Stimulated activated naive CD4-positive, alpha-beta T cell (primary cell): ENCODE data around the gene ZNF311.

Experiments
- DNase-seq, 6 experiments: peaks; one replicate each; lab custom pipeline; 2025; lab: John Stamatoyannopoulos, UW

Gene ZNF311

GRCh38 chr6:29005183-29005885 is at the start of gene ZNF311:
Gene ZNF311 (minus strand): TSS chr6:29005315. CDS start chr6:29003954, 1,361 bp downstream.
- DNase-seq = peak in 5 of 6 experiments; percentile 4 to 49 (median 26)

- no peak for DNase-seq
Observed at GRCh38 chr6:29051680-29052079, 46.6 kb upstream of the ZNF311 start.

- no peak for DNase-seq
Observed at GRCh38 chr6:29045075-29045474, 40.0 kb upstream of the ZNF311 start, which contains the start of gene OR2W1. Gene OR2W1 (minus strand): TSS chr6:29045175. CDS start chr6:29045175, 0 bp downstream.

DNA sequence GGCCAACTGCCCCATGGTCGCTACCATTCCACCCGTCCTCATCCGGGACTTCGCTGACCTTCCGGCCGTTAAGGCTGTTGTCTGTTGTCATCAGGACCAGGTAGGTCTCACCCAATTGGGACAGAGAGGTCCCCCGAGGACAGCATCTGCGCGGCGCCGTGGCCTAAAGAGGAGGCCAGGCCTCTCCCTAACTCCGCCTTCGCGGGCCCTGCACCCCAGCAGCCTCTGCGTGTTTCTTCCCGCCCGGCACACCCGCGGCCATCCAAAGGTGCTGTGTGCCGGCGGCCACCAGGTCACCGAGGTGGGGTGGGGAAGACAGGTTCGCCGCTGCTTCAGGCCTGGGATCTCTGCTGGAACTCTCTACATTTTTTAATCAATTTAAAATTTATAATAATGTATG is 30.8 kb upstream of the ZNF311 start:
- DNase-seq = no peak

GRCh38 chr6:29028821-29029220 is 23.7 kb upstream of the ZNF311 start:
- no peak for DNase-seq

GRCh38 chr6:29025927-29026585 is 20.9 kb upstream of the ZNF311 start:
- no peak for DNase-seq

DNA sequence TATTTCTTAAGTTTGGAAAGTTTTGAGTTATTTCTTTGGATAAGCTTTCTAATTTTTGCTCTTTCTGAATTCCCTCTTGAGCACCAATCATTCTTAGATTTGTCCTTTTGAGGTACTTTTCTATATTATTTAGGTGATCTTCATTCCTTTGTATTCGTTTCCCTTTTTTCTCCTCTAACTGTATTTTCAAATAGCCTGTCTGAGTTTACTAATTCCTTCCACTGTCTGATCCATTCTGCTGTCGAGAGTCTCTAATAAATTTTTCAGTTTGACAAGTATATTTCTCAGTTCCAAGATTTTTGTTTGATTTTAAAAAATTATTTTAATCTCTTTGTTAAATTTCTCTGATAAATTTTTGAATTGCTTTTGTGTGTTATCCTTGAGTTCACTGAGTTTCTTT is 16.3 kb upstream of the ZNF311 start:
- DNase-seq = no peak

- no peak for DNase-seq
Observed at GRCh38 chr6:29019629-29020028, 14.5 kb upstream of the ZNF311 start.

GRCh38 chr6:29017428-29017802 is 12.3 kb upstream of the ZNF311 start:
- DNase-seq = no peak

DNA sequence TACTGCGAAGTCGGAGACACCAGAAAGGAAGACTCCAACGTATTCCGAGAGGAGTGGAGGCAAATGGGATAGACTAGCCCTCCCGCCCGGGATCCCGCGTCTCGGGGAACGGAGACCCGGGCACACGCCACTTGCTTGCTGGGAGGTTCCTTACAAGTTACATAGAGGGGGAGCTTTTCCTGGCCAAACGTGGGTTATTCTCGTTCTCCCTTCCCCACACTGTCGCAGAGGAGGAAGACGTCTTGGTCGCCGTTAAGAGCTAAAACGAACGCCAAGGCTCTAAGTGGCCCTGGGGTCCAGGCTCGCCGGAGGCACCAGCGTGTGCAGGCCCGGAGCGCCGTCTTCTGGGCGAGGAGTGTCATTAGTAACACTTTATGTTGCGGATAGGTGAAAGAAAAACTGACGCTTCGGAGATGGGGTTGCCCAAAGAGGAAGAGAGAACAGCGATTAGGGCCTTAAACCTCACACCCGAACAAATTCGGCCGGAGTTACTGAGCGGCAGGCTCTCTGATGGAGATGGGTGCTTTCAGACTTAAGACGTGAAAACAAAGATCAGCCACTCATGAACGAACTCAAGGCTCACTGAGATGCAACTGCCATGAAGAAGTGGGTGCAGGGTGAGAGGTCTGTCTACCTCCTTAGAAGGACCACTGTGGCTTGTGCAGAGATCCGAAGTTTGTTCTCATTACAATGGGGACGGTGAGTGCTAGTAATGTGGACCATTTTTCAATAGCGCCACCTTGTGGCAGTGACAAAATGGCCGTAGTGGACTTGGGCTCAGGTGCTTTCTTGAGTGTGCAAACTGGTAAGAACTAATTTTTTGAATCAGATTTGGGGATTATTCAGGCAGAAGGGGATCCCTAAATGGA is 11.7 kb upstream of the ZNF311 start:
- peak; percentile 58 to 86 (median 73) for DNase-seq

GRCh38 chr6:29014729-29015608 is 9.9 kb upstream of the ZNF311 start:
- DNase-seq = peak in 1 of 6 experiments; percentile 3

GRCh38 chr6:29011276-29011734 is 6.2 kb upstream of the ZNF311 start:
- DNase-seq = peak; percentile 17 to 45 (median 30)

DNA sequence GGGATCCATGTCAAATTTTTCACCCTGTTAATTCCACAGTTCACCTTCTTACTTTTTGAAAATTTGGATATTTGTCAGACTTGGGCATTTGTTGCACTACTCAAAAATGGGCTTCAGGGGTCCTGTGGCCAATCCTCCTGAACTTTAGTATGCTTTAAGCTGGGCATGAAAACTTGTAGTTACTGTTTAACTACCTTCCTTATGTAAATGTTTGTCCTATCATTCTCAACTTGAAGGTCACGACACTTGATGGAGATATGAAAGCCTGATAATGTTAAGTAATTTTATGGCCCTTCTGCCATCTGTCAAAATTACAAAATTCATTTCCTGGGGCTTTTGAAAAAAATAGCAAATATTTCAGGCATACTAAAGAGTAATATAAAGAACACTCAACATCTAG is 4.2 kb upstream of the ZNF311 start:
- DNase-seq = no peak

GRCh38 chr6:29008089-29008488 is 3.0 kb upstream of the ZNF311 start:
- no peak for DNase-seq

GRCh38 chr6:28996844-28997510 is 8.1 kb downstream of the ZNF311 start:
- no peak for DNase-seq

DNA sequence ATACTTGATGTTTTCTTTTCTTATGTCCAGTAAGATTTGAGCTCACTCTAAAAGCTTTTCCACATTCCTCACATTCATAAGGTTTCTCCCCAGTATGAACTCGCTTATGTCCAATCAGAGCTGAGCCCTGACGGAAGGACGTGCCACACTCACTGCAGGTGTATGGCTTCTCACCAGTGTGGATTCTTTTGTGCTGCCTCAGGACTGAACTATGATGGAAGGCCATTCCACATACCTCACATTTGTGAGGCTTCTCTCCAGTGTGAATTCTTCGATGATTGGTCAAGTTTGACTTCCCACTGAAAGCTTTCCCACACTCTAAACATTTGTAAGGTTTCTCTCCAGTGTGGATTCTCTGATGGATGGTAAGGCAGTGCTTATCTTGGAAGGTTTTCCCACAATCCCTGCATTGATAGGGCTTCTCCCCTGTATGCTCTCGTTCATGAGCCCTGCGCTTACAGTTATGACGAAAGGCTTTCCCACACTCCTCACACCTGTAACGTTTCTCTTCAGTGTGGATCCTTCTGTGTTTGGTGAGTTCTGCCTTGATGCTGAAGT is 9.9 kb downstream of the ZNF311 start:
- no peak for DNase-seq

GRCh38 chr6:28988536-28989311 is 16.4 kb downstream of the ZNF311 start:
- DNase-seq = peak; percentile 49 to 72 (median 68)

DNA sequence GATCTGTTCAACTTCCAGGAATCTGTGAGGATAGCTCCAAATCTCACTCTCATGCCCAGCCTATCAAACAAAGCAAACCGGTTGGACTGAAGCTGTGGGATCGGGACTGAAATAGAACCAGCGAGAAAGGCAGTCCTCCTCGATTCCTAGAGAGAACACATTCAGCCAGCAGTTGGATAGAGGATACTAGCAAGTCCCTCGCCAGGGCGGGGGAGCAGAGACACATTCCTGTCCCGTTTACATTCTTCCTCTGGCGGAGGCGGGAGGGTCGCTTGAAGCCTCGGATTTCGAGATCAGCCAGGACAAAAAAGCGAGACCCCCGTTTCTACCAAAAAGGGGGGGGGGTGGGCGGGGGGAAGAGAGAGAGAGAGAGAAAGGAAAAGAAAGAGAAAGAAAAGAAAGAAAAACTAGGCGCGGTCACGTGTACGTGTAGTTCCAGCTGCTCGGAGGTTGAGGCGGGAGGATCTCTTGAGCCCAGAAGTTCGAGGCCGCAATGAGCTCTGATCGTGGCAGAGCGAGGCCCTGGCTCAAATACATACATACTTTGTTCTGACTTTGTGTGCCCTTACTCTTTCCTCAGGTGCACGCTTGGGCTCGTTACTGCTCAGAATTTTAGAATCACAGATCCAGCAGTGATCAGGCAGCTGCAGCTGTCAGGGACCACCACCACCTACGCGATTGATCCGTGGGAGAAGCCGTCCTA is 19.5 kb downstream of the ZNF311 start:
- peak in 1 of 6 experiments; percentile 13 for DNase-seq

DNA sequence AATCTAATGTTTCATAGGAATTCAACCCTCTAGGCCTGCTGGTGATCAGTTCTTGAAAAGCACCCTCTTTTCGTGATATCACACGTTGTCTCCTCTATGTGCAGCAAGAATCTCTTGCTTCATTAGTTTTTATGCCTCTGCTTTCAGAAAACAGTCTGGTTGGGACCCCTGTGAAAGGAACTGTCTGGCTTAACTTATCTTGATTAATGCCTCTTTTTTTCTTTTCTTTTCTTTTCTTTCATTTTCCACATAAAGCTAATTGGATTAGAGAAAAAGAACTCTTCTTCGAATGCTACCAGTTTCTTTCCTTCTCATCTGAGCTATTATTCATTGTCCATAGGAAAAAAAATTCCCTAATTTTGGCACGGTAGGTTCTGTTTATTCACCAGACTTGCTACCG is 21.3 kb downstream of the ZNF311 start:
- DNase-seq = no peak
